MM.1S (cell line): ENCODE results near the gene EPYC.

ENCODE experiments used
- DNase-seq: peaks from one replicate; pipeline ENCODE4 v3.0.0-alpha.2; 2015
- H2AFZ ChIP-seq: fragments of 300-600 bp; sonication (generic); 2 replicates; pipeline ENCODE4 v1.6.0; 2016; ENCODE audit warnings: antibody characterized with exemption, low read length
- H3F3A ChIP-seq: fragments of 300-600 bp; sonication (generic); 2 replicates; pipeline ENCODE4 v1.6.1; 2016; ENCODE audit warnings: mild to moderate bottlenecking, antibody characterized with exemption, low read length, moderate library complexity, mixed read lengths; ENCODE audit not compliant: insufficient read depth
- H3K27ac ChIP-seq: fragments of 300-600 bp; sonication (generic); 2 replicates; pipeline ENCODE4 v1.5.1; 2016; ENCODE audit warnings: mild to moderate bottlenecking, low read length
- H3K27me3 ChIP-seq: fragments of 300-600 bp; sonication (generic); replicated peaks from 2 replicates; pipeline ENCODE4 v1.6.0; 2016; ENCODE audit warnings: low read length; ENCODE audit not compliant: insufficient read depth
- H3K36me3 ChIP-seq: fragments of 300-600 bp; sonication (generic); replicated peaks from 2 replicates; pipeline ENCODE4 v1.6.1; 2016; ENCODE audit warnings: mild to moderate bottlenecking, low read length, mixed read lengths; ENCODE audit not compliant: insufficient read depth
- H3K4me1 ChIP-seq: fragments of 300-600 bp; sonication (generic); 2 replicates; pipeline ENCODE4 v1.6.1; 2016; ENCODE audit warnings: low read length, mixed read lengths
- H3K4me2 ChIP-seq: fragments of 300-600 bp; sonication (generic); 2 replicates; pipeline ENCODE4 v1.6.0; 2016; ENCODE audit warnings: low read depth, low read length
- H3K4me3 ChIP-seq: fragments of 300-600 bp; sonication (generic); 2 replicates; pipeline ENCODE4 v1.5.1; 2016; ENCODE audit warnings: low read length, mixed read lengths
- H3K79me2 ChIP-seq: fragments of 300-600 bp; sonication (generic); 2 replicates; pipeline ENCODE4 v1.6.1; 2016; ENCODE audit warnings: mixed run types, low read length, mixed read lengths
- H3K9ac ChIP-seq: fragments of 300-600 bp; sonication (generic); 2 replicates; pipeline ENCODE4 v1.6.1; 2016; ENCODE audit warnings: low read length, mixed read lengths
- H3K9me2 ChIP-seq: fragments of 300-600 bp; sonication (generic); replicated peaks from 2 replicates; pipeline ENCODE4 v1.6.1; 2016; ENCODE audit warnings: mild to moderate bottlenecking, low read length, mixed read lengths; ENCODE audit not compliant: insufficient read depth
- H3K9me3 ChIP-seq: fragments of 300-600 bp; sonication (generic); replicated peaks from 2 replicates; pipeline ENCODE4 v1.6.1; 2016; ENCODE audit warnings: mild to moderate bottlenecking, low read length, mixed read lengths; ENCODE audit not compliant: insufficient read depth
- H4K20me1 ChIP-seq: fragments of 300-600 bp; sonication (generic); 2 replicates; pipeline ENCODE4 v1.6.1; 2016; ENCODE audit warnings: mild to moderate bottlenecking, low read length, moderate library complexity, mixed read lengths; ENCODE audit not compliant: insufficient read depth
- CTCF ChIP-seq: fragments of 300-600 bp; sonication (generic); IDR thresholded peaks from 2 replicates; pipeline ENCODE4 v1.5.1; 2016; ENCODE audit warnings: antibody characterized with exemption, low read length, mixed read lengths
- EZH2 ChIP-seq: fragments of 300-600 bp; sonication (generic); optimal IDR thresholded peaks from 2 replicates; pipeline ENCODE3; 2017; ENCODE audit warnings: low read depth, mild to moderate bottlenecking, antibody characterized with exemption, low read length, mixed read lengths
- EZH2phosphoT487 ChIP-seq: fragments of 300-600 bp; sonication (generic); IDR thresholded peaks from 2 replicates; pipeline ENCODE4 v1.6.1; 2018; ENCODE audit warnings: antibody characterized with exemption, low read length

The EPYC gene

GRCh38 chr12:90959538-90960139, 45.1 kb downstream of the EPYC start:
- Histone ChIP-seq H3K9me3 (no peaks in the 10 kb centered on the region), H3K27me3 (no peaks in the 10 kb centered on the region), H4K20me1 (no peaks in the 10 kb centered on the region), H3K27ac (no peak overlapping the region), H3F3A (no peaks in the 10 kb centered on the region), H3K9me2 (no peaks in the 10 kb centered on the region), H2AFZ (no peak overlapping the region), H3K79me2 (no peaks in the 10 kb centered on the region), H3K4me3 (no peak overlapping the region), H3K36me3 (no peaks in the 10 kb centered on the region), H3K4me2 (no peak overlapping the region), H3K4me1 (no peaks in the 10 kb centered on the region), H3K9ac (no peak overlapping the region)
- DNase-seq = peak; percentile 66
- TF ChIP-seq CTCF (peak; percentile 63), EZH2 (no peak)

- Histone ChIP-seq H3K27ac (no peak overlapping the region), H3K9me3 (no peaks in the 10 kb centered on the region), H4K20me1 (no peaks in the 10 kb centered on the region), H3K9ac (no peak overlapping the region), H2AFZ (no peak overlapping the region), H3K36me3 (no peaks in the 10 kb centered on the region), H3K27me3 (no peaks in the 10 kb centered on the region), H3K4me2 (no peak overlapping the region), H3F3A (no peaks in the 10 kb centered on the region), H3K4me1 (no peaks in the 10 kb centered on the region), H3K79me2 (no peaks in the 10 kb centered on the region), H3K4me3 (no peak overlapping the region), H3K9me2 (no peaks in the 10 kb centered on the region)
- no peak for DNase-seq
- TF ChIP-seq EZH2 = no peak
- peak; percentile 7; the same call in 1 of the 2 replicates for TF ChIP-seq CTCF
Measured at GRCh38 chr12:90959032-90959431, 45.7 kb downstream of the EPYC start.

- Histone ChIP-seq H3K79me2 (no peaks in the 10 kb centered on the region), H3K36me3 (no peaks in the 10 kb centered on the region), H2AFZ (no peak overlapping the region), H3K4me2 (no peak overlapping the region), H3K9me2 (no peaks in the 10 kb centered on the region), H3K4me3 (no peak overlapping the region), H3K9ac (no peak overlapping the region), H3F3A (no peaks in the 10 kb centered on the region), H4K20me1 (no peaks in the 10 kb centered on the region), H3K9me3 (no peaks in the 10 kb centered on the region), H3K27me3 (no peaks in the 10 kb centered on the region), H3K27ac (no peak overlapping the region), H3K4me1 (no peaks in the 10 kb centered on the region)
- TF ChIP-seq CTCF = no peak
- no peak for TF ChIP-seq EZH2phosphoT487
- TF ChIP-seq EZH2 = no peak
- DNase-seq = no peak
Measured at GRCh38 chr12:90958347-90958746, 46.4 kb downstream of the EPYC start.
